ENCODE data around the gene OOSP3.

Gene OOSP3

GRCh38 chr11:59894616-59895015 lies 16.0 kb downstream of the OOSP3 start:
- TF ChIP-seq FOXM1 (IDR thresholded peaks at IDR 0.05; ENCODE audit: borderline replicate concordance, low read depth) = no peak
- TF ChIP-seq ZBTB7A (IDR thresholded peaks at IDR 0.05; ENCODE audit: low read depth) = no peak
- no peak for TF ChIP-seq CREB1 (IDR thresholded peaks at IDR 0.05; ENCODE audit: low read depth)
- TF ChIP-seq REST (IDR thresholded peaks at IDR 0.05; ENCODE audit: low read depth) = no peak
- no peak for TF ChIP-seq TAF1 (IDR thresholded peaks at IDR 0.05; ENCODE audit: low read depth)
- no peak for TF ChIP-seq TCF12 (IDR thresholded peaks at IDR 0.05; ENCODE audit: low read depth)
- TF ChIP-seq NFIC (IDR thresholded peaks at IDR 0.05) = no peak
- TF ChIP-seq RAD21 (IDR thresholded peaks at IDR 0.05; ENCODE audit: low read depth) = no peak
- no peak for TF ChIP-seq MAX (IDR thresholded peaks at IDR 0.05)
- no peak for TF ChIP-seq EP300 (IDR thresholded peaks at IDR 0.05; ENCODE audit: borderline replicate concordance)

- no peak for TF ChIP-seq FOXM1 (IDR thresholded peaks at IDR 0.05; ENCODE audit: borderline replicate concordance, low read depth)
- TF ChIP-seq EGR1 (IDR thresholded peaks at IDR 0.05) = no peak
- no peak for TF ChIP-seq TAF1 (IDR thresholded peaks at IDR 0.05; ENCODE audit: low read depth)
- no peak for TF ChIP-seq MAX (IDR thresholded peaks at IDR 0.05)
- no peak for TF ChIP-seq TEAD4 (IDR thresholded peaks at IDR 0.05)
- no peak for TF ChIP-seq TCF12 (IDR thresholded peaks at IDR 0.05; ENCODE audit: low read depth)
- no peak for TF ChIP-seq CREB1 (IDR thresholded peaks at IDR 0.05; ENCODE audit: low read depth)
- TF ChIP-seq RAD21 (IDR thresholded peaks at IDR 0.05; ENCODE audit: low read depth) = no peak
- no peak for TF ChIP-seq YY1 (IDR thresholded peaks at IDR 0.05; ENCODE audit: low read depth)
- no peak for TF ChIP-seq CEBPB (IDR thresholded peaks at IDR 0.05)
- TF ChIP-seq EP300 (IDR thresholded peaks at IDR 0.05; ENCODE audit: borderline replicate concordance) = no peak
- no peak for TF ChIP-seq NFIC (IDR thresholded peaks at IDR 0.05)
- no peak for TF ChIP-seq ZBTB7A (IDR thresholded peaks at IDR 0.05; ENCODE audit: low read depth)
- TF ChIP-seq REST (IDR thresholded peaks at IDR 0.05; ENCODE audit: low read depth) = no peak
- TF ChIP-seq USF1 (IDR thresholded peaks at IDR 0.05) = no peak
These were observed 19.5 kb downstream of the OOSP3 start for GRCh38 chr11:59898046-59898445.

GRCh38 chr11:59898650-59899049 lies 20.1 kb downstream of the OOSP3 start:
- TF ChIP-seq RAD21 (IDR thresholded peaks at IDR 0.05; ENCODE audit: low read depth) = no peak
- TF ChIP-seq ZBTB7A (IDR thresholded peaks at IDR 0.05; ENCODE audit: low read depth) = no peak
- TF ChIP-seq MAX (IDR thresholded peaks at IDR 0.05) = no peak
- no peak for TF ChIP-seq CREB1 (IDR thresholded peaks at IDR 0.05; ENCODE audit: low read depth)
- TF ChIP-seq TAF1 (IDR thresholded peaks at IDR 0.05; ENCODE audit: low read depth) = no peak
- no peak for TF ChIP-seq EP300 (IDR thresholded peaks at IDR 0.05; ENCODE audit: borderline replicate concordance)
- no peak for TF ChIP-seq EGR1 (IDR thresholded peaks at IDR 0.05)
- TF ChIP-seq USF1 (IDR thresholded peaks at IDR 0.05) = no peak

GRCh38 chr11:59899532-59899931 lies 20.9 kb downstream of the OOSP3 start:
- TF ChIP-seq TCF12 (IDR thresholded peaks at IDR 0.05; ENCODE audit: low read depth) (no peak), REST (IDR thresholded peaks at IDR 0.05; ENCODE audit: low read depth) (no peak), USF1 (IDR thresholded peaks at IDR 0.05) (no peak)
